ENCODE results near the gene TCERG1. TPM values are rescaled to one million over a fixed set of nuclear protein-coding genes. Genes with fewer than 3 reads are reported as not detected.

TCERG1 gene
- polyA plus RNA-seq, 3 donors = 11.6 to 37.3 (median 18.0) TPM

GRCh38 chr5:146458894-146459293 is 11.8 kb downstream of the TCERG1 start:
- Mint-ChIP-seq H3K36me3 (peaks cover 73 to 85% of the 10 kb centered on the region in 2 donors), H3K4me1 (peaks cover 5% of the 10 kb centered on the region)
- H3K27ac ChIP-seq (ENCODE audit: low read depth in 1 of 2, low read length in 2 of 2) = no peak overlapping the region

GRCh38 chr5:146461319-146461718 is 14.2 kb downstream of the TCERG1 start:
- Histone ChIP-seq H3K4me2 (replicated peaks; ENCODE audit: extremely low read depth, low read length, poor library complexity, severe bottlenecking) (no peak overlapping the region), H3K79me2 (ENCODE audit: insufficient read depth, low read length) (peaks cover 67% of the 10 kb centered on the region), H3K36me3 (replicated peaks in 1 of 2; ENCODE audit: control insufficient read depth in 1 of 2, insufficient read depth in 2 of 2, low read length in 2 of 2) (peaks cover 90 to 99% of the 10 kb centered on the region in 2 donors), H4K20me1 (ENCODE audit: insufficient read depth, low read length) (peaks cover 46% of the 10 kb centered on the region), H3K4me3 (replicated peaks in 1 of 3; ENCODE audit: low read depth in 2 of 3, low read length in 3 of 3) (no peak overlapping the region), H2AFZ (ENCODE audit: insufficient read depth, low read depth, low read length, poor library complexity, severe bottlenecking) (no peak overlapping the region), H3K4me1 (ENCODE audit: control insufficient read depth in 1 of 2, insufficient read depth in 2 of 2, low read length in 2 of 2) (no peaks in the 10 kb centered on the region), H3K9ac (ENCODE audit: insufficient read depth, low read length, poor library complexity, severe bottlenecking) (no peak overlapping the region), H3K27ac (ENCODE audit: low read depth in 1 of 2, low read length in 2 of 2) (no peak overlapping the region), H3K9me3 (replicated peaks in 1 of 2; ENCODE audit: control insufficient read depth in 1 of 2, insufficient read depth in 1 of 2, low read length in 2 of 2) (no peaks in the 10 kb centered on the region), H3K27me3 (ENCODE audit: control insufficient read depth in 2 of 2, insufficient read depth in 2 of 2, low read length in 2 of 2) (no peaks in the 10 kb centered on the region)
- WGBS (ENCODE audit: insufficient coverage) = no CpG with 5 or more reads among the region's 1 CpG
- H3K4me3 Mint-ChIP-seq = no peak overlapping the region
- no peak for TF ChIP-seq CTCF (IDR thresholded peaks at IDR 0.05)
- intact Hi-C loops (cut with micrococcal nuclease) = no loop called here
- H3K9me3 Mint-ChIP-seq = no peaks in the 10 kb centered on the region
- DNase-seq = no peak
- H3K36me3 Mint-ChIP-seq = peaks cover 78 to 91% of the 10 kb centered on the region in 2 donors
- H3K27me3 Mint-ChIP-seq (ENCODE audit: low read depth in 3 of 3) = no peaks in the 10 kb centered on the region
- no peaks in the 10 kb centered on the region for H3K4me1 Mint-ChIP-seq
- no peak overlapping the region for H3K27ac Mint-ChIP-seq

More at GRCh38 chr5:146458894-146459293, 11.8 kb downstream of the TCERG1 start:
- no peak overlapping the region for H3K4me2 ChIP-seq (replicated peaks; ENCODE audit: extremely low read depth, low read length, poor library complexity, severe bottlenecking)
- H3K9me3 ChIP-seq (replicated peaks in 1 of 2; ENCODE audit: control insufficient read depth in 1 of 2, insufficient read depth in 1 of 2, low read length in 2 of 2) = no peaks in the 10 kb centered on the region
- no peaks in the 10 kb centered on the region for H3K4me1 ChIP-seq (ENCODE audit: control insufficient read depth in 1 of 2, insufficient read depth in 2 of 2, low read length in 2 of 2)
- H3K4me3 ChIP-seq (replicated peaks in 1 of 3; ENCODE audit: low read depth in 2 of 3, low read length in 3 of 3) = no peak overlapping the region
- no peaks in the 10 kb centered on the region for H3K27me3 Mint-ChIP-seq (ENCODE audit: low read depth in 3 of 3)
- H3K9me3 Mint-ChIP-seq = no peaks in the 10 kb centered on the region
- H3K27ac Mint-ChIP-seq = no peak overlapping the region
- H3K9ac ChIP-seq (ENCODE audit: insufficient read depth, low read length, poor library complexity, severe bottlenecking) = no peak overlapping the region
- WGBS (ENCODE audit: insufficient coverage) = 98% methylated on average over 4 of the region's 5 CpGs
- peaks cover 74% of the 10 kb centered on the region for H3K79me2 ChIP-seq (ENCODE audit: insufficient read depth, low read length)
- H2AFZ ChIP-seq (ENCODE audit: insufficient read depth, low read depth, low read length, poor library complexity, severe bottlenecking) = no peak overlapping the region
- H4K20me1 ChIP-seq (ENCODE audit: insufficient read depth, low read length) = peaks cover 58% of the 10 kb centered on the region
- H3K36me3 ChIP-seq (replicated peaks in 1 of 2; ENCODE audit: control insufficient read depth in 1 of 2, insufficient read depth in 2 of 2, low read length in 2 of 2) = peaks cover 89 to 93% of the 10 kb centered on the region in 2 donors
- no peak for TF ChIP-seq CTCF (IDR thresholded peaks at IDR 0.05)
- no peak for DNase-seq
- H3K27me3 ChIP-seq (ENCODE audit: control insufficient read depth in 2 of 2, insufficient read depth in 2 of 2, low read length in 2 of 2) = no peaks in the 10 kb centered on the region
- intact Hi-C loops (cut with micrococcal nuclease) = no loop called here
- no peak overlapping the region for H3K4me3 Mint-ChIP-seq

All from CD14-positive monocyte (primary cell).